Panc1 (cell line): ENCODE results near the gene GDI1. TPM values are rescaled to one million over a fixed set of nuclear protein-coding genes. Genes with fewer than 3 reads are reported as not detected.
A peak's percentile ranks its signal among the peaks of the same experiment; 100 is the strongest.

Source experiments
- ATAC-seq: fragments of 200-7000 bp; cut with Tn5 transposase; 2 replicates; pipeline ENCODE4 v1.9.1; 2020; ENCODE audit warnings: mild to moderate bottlenecking, moderate library complexity
- BruUV-seq: library from RNA; stranded (reverse); fragments of 400-500 nt; replicated peaks from 2 replicates; lab custom pipeline; 2021; lab: Mats Ljungman, UMichigan
- CTCF ChIA-PET: fragments of 300-600 bp; sonication (Branson Sonifier 250); formaldehyde crosslinking; loops from one replicate; lab custom pipeline; 2022; ENCODE audit warnings: antibody characterized with exemption; lab: Charles Lee
- POLR2A ChIA-PET: fragments of 300-600 bp; sonication (Branson Sonifier 250); formaldehyde crosslinking; loops from one replicate; lab custom pipeline; 2022; ENCODE audit warnings: antibody characterized with exemption; lab: Charles Lee
- DNase-seq: peaks from one replicate; pipeline ENCODE4 v3.0.0-alpha.2; 2010; ENCODE audit warnings: low read depth, low spot score
- H3K27ac ChIP-seq: 2 replicates; pipeline ENCODE4 v1.5.1; 2011; ENCODE audit warnings: mild to moderate bottlenecking, low read length, inconsistent platforms
- H3K27me3 ChIP-seq: fragments of 200-500 bp; sonication (Bioruptor generic); 2 replicates; pipeline ENCODE4 v1.6.0; 2014; ENCODE audit warnings: low read length, inconsistent platforms; ENCODE audit not compliant: control insufficient read depth, insufficient read depth
- H3K36me3 ChIP-seq: fragments of 200-500 bp; sonication (Bioruptor generic); 2 replicates; pipeline ENCODE4 v1.5.1; 2014; ENCODE audit warnings: inconsistent platforms, mild to moderate bottlenecking, low read length, moderate library complexity; ENCODE audit not compliant: control insufficient read depth, insufficient read depth
- H3K4me1 ChIP-seq: 2 replicates; pipeline ENCODE4 v1.5.1; 2011; ENCODE audit warnings: inconsistent platforms, mild to moderate bottlenecking, low read length, moderate library complexity; ENCODE audit not compliant: control insufficient read depth, insufficient read depth
- H3K4me3 ChIP-seq, 2 experiments: 2 replicates each; pipeline ENCODE4 v1.5.1; 2011 to 2012; ENCODE audit warnings: low read depth in 2 of 2, low read length in 2 of 2, mild to moderate bottlenecking in 2 of 2, inconsistent platforms in 1 of 2, moderate library complexity in 1 of 2
- H3K9me3 ChIP-seq: fragments of 200-500 bp; sonication (Bioruptor generic); 2 replicates; pipeline ENCODE4 v1.5.1; 2014; ENCODE audit warnings: low read depth, mild to moderate bottlenecking, inconsistent platforms, low read length, moderate library complexity; ENCODE audit not compliant: control insufficient read depth, insufficient read depth
- CTCF ChIP-seq: fragments of 450-650 bp; IDR thresholded peaks from 2 replicates; pipeline ENCODE4 v1.5.1; 2017; ENCODE audit warnings: mild to moderate bottlenecking
- POLR2AphosphoS5 ChIP-seq: IDR thresholded peaks from 2 replicates; pipeline ENCODE4 v1.6.1; 2012; ENCODE audit warnings: mild to moderate bottlenecking, low read depth, low read length, moderate library complexity
- SIN3A ChIP-seq: IDR thresholded peaks from 2 replicates; pipeline ENCODE4 v1.6.1; 2012; ENCODE audit warnings: low read depth, mild to moderate bottlenecking, low read length, moderate library complexity, borderline replicate concordance; ENCODE audit not compliant: insufficient read depth
- TCF7L2 ChIP-seq: IDR thresholded peaks from 2 replicates; pipeline ENCODE4 v1.6.1; 2011; ENCODE audit warnings: mild to moderate bottlenecking, low read depth, low read length, inconsistent platforms
- in situ Hi-C: cut with HindIII; loops from 2 replicates; pipeline ENCODE4 v1.10.0; 2016; ENCODE audit warnings: low sequenced_read_pairs, low pct_unique_long_range_greater_than_20kb
- intact Hi-C: fragments of 100-400 bp; cut with micrococcal nuclease; formaldehyde crosslinking; loops from one replicate; pipeline ENCODE4 v1.10.0; 2022; ENCODE audit not compliant: unreplicated experiment
- total RNA-seq: library from RNA; stranded (reverse); gene quantifications from one replicate; pipeline ENCODE4 v1.2.1, GENCODE V29; 2021; ENCODE audit not compliant: unreplicated experiment
- TF ChIP-seq, protein P1 (sequence below), 2 experiments: IDR thresholded peaks; 2 replicates each; pipeline ENCODE4 v1.6.1; 2011 to 2012; ENCODE audit warnings: low read depth in 2 of 2, control low read depth in 1 of 2, low read length in 1 of 2, mild to moderate bottlenecking in 1 of 2, moderate library complexity in 1 of 2; ENCODE audit not compliant: insufficient read depth in 1 of 2

GDI1 gene
- total RNA-seq, 1 experiment from 2014 or later: 317 TPM

DNA sequence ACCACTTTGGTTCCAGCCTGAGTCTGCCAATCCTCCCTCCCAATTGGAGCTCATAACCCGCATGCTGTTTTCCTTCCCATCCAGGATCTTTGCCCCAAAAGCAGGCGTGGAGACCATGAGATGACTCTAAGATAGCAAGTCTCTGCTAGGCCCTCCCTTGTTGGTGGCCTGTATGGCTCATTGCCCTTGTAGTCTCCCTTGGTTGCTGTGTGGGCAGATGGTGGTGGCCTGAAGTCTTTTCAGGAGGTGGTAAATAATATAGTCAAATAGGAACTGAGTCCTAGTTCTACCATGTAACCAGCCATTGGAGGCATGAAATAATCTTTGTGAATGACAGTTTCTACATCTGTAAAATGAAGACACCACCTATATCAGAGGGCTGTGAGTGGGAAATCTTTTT is 7.2 kb upstream of the GDI1 start:
- Histone ChIP-seq H3K27ac (peak overlapping the region; percentile 83), H3K27me3 (no peaks in the 10 kb centered on the region), H3K9me3 (no peaks in the 10 kb centered on the region), H3K4me1 (peaks cover 26% of the 10 kb centered on the region), H3K36me3 (peaks cover 6% of the 10 kb centered on the region), H3K4me3 (peak overlapping the region; percentile 67 to 68)
- CTCF ChIA-PET: interaction anchor here (0.7 kb wide), 1 partner anchor 9 kb away, joined by 5 read pairs; no protein-coding TSS in a partner anchor
- intact Hi-C loops: no loop called here
- TF ChIP-seq POLR2AphosphoS5 (no peak), CTCF (no peak), SIN3A (no peak), TCF7L2 (no peak)
- TF ChIP-seq, protein P1, sequence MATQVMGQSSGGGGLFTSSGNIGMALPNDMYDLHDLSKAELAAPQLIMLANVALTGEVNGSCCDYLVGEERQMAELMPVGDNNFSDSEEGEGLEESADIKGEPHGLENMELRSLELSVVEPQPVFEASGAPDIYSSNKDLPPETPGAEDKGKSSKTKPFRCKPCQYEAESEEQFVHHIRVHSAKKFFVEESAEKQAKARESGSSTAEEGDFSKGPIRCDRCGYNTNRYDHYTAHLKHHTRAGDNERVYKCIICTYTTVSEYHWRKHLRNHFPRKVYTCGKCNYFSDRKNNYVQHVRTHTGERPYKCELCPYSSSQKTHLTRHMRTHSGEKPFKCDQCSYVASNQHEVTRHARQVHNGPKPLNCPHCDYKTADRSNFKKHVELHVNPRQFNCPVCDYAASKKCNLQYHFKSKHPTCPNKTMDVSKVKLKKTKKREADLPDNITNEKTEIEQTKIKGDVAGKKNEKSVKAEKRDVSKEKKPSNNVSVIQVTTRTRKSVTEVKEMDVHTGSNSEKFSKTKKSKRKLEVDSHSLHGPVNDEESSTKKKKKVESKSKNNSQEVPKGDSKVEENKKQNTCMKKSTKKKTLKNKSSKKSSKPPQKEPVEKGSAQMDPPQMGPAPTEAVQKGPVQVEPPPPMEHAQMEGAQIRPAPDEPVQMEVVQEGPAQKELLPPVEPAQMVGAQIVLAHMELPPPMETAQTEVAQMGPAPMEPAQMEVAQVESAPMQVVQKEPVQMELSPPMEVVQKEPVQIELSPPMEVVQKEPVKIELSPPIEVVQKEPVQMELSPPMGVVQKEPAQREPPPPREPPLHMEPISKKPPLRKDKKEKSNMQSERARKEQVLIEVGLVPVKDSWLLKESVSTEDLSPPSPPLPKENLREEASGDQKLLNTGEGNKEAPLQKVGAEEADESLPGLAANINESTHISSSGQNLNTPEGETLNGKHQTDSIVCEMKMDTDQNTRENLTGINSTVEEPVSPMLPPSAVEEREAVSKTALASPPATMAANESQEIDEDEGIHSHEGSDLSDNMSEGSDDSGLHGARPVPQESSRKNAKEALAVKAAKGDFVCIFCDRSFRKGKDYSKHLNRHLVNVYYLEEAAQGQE (IDR thresholded peaks at IDR 0.05; ENCODE audit: insufficient read depth in 1 of 2, low read depth in 2 of 2, low read length in 1 of 2): no peak
- no TSS peak for BruUV-seq
- no peak for DNase-seq
- in situ Hi-C loops: no loop called here
- POLR2A ChIA-PET: interaction anchor here (0.7 kb wide), 1 partner anchor 34 kb away, joined by 5 read pairs; no protein-coding TSS in a partner anchor
- no peak for ATAC-seq

GRCh38 chrX:154430479-154430878 is 6.5 kb upstream of the GDI1 start:
- in situ Hi-C loops (no loop called here), intact Hi-C loops (no loop called here)
- TF ChIP-seq, protein P1 (IDR thresholded peaks at IDR 0.05; ENCODE audit: insufficient read depth in 1 of 2, low read depth in 2 of 2, low read length in 1 of 2): no peak
- TF ChIP-seq TCF7L2: no peak
- TF ChIP-seq POLR2AphosphoS5: no peak
- TF ChIP-seq SIN3A: no peak
- TF ChIP-seq CTCF: no peak
- DNase-seq (no peak), ATAC-seq (no peak)
- no TSS peak for BruUV-seq
- Histone ChIP-seq H3K4me3 (no peak overlapping the region), H3K27ac (peak overlapping the region; percentile 18; the same call in 1 of the 2 replicates), H3K9me3 (no peaks in the 10 kb centered on the region), H3K4me1 (peaks cover 26% of the 10 kb centered on the region), H3K27me3 (no peaks in the 10 kb centered on the region), H3K36me3 (peaks cover 6% of the 10 kb centered on the region)
- ChIA-PET POLR2A (no interaction called here), CTCF (interaction anchor here (0.7 kb wide), 1 partner anchor 8 kb away, joined by 5 read pairs; no protein-coding TSS in a partner anchor)
